ELF-1 (cell line): ENCODE data around the gene TTYH2.

ENCODE experiments used
- DNase-seq: peaks from one replicate; pipeline ENCODE4 v3.0.0-alpha.2; 2016; ENCODE audit warnings: low read depth, low spot score

The TTYH2 gene

DNA sequence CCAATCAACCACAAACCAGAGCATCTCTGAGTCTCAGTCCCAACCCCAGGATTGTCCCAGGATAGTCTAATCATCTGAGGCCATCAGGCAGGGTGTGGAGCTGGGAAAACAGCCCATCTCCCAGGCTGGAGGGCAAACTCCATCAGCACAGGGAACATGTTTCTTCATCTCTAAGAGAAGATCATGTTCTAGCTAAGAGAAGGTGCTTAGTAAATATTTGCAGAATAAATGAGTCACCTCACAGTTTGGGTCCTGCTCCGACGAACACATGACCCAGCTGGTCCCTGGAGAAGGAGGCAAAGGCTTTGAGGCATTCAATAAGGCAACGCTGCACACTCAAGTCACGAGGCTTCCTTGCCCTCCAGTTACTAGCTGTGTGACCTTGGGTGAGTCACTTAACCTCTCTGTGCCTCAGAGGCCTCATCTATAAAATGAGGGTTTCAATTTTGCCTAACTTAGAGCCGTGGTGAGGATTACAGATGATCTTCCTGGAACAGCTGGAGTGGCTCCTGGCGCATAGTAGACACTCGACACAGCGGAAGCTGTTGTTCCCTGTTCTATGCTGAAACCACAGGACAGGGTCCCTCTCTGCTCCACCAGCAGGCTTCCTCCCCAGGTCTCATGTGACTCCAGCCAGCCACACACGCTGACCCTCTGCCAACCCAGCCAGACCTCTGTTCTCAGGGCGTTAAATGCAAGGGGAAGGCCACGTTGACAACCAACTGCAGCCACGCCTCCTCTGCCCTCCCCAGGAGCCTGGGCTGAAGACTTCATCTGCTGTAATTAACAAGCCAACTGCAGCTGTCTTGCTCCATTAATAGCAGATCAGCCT is 20.2 kb upstream of the TTYH2 start:
- DNase-seq, result peak; percentile 1

DNA sequence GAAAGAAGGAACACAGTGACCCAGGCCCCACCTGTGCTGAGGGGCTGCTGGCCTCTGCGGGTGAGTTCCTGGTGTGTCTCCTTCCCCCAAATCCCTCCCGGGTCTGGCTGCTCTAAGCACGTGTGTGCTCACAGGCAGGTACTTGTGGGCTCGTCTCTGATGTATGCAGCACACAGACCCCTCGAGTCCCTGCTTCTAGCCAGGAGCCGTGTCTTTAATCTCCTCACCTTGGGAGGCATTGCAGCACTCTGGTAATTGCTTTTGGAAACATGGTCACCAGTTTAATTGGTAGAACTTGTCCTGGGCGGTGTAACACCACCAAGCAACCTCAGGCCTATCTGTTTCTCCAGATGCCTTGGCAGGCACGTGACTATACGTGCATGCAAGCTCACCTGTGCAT is 18.7 kb upstream of the TTYH2 start:
- no peak for DNase-seq

DNA sequence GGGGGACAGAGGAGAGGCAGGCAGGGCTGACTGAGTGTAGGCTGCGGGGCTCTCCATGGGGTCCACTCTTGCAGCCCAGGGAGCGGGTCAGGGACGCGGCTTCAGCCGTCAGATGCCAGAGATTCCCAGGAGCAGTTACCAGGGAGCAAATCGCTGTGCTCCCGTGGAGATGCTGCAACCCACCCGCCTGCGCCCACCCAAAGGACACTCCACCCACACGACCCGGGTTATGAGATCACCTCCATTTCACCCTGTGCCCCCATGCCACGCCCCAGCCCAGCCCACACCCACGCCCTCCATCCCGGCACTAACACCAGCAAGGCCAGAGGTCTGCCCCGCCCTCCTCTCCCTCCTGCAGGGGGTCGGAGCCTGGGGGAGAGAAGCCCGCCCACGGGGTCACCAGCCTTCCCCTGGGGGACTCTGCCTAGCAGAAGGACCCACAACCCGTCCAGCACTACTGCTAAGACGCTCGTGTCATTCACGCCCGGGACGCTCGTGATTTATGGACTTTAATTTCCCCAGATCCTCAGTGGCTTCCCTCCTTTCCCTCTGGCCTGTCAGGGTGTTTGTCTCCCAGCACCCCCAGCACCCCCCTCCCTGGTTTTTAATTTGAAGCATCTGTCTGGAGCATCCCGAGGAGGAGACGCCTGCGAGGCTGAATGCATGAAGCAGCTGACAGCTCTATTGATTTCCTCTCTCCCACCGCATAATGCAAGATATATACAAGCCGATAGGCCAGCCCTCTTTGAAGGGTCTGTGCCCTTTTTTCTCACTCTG is 16.6 kb upstream of the TTYH2 start:
- no peak for DNase-seq

DNA sequence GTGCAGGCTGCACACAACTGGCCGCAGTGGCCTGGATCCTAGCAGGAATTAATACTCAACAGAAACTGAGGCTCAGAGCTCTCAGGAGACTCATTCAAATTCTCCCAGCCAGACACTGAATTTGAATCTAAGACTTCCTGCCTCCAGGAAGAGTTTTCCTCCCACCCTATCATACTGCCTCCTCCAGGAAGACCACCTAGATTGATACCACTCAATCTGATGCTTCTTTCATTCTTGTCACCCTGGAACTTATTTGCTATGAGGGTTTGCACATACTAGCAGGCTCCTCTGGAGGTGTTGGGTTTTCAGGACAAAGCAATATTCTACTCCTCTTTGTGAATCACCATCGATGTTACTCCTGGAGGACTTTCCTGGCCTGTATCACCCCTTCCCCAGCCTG is 15.6 kb upstream of the TTYH2 start:
- no peak for DNase-seq

DNA sequence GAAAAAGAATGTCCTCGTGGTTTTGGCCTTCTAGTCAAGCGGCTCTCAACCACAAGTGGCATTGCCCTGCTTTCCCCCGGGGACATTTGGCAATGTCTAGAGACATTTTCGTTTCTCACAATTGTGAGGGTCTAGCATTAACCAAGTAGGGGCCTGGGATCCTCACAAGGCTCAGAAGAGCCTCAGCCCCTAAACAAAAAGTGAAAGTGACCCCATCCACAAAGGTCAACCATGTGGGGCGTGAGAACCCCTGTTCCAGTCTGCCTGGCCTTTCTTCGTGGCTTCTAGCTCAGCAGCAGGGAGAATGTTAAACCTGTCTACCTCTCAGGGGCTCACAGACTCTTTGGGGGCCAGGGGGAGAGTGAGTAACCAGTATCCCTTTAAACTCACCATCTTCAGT is 14.7 kb upstream of the TTYH2 start:
- DNase-seq, result no peak

DNA sequence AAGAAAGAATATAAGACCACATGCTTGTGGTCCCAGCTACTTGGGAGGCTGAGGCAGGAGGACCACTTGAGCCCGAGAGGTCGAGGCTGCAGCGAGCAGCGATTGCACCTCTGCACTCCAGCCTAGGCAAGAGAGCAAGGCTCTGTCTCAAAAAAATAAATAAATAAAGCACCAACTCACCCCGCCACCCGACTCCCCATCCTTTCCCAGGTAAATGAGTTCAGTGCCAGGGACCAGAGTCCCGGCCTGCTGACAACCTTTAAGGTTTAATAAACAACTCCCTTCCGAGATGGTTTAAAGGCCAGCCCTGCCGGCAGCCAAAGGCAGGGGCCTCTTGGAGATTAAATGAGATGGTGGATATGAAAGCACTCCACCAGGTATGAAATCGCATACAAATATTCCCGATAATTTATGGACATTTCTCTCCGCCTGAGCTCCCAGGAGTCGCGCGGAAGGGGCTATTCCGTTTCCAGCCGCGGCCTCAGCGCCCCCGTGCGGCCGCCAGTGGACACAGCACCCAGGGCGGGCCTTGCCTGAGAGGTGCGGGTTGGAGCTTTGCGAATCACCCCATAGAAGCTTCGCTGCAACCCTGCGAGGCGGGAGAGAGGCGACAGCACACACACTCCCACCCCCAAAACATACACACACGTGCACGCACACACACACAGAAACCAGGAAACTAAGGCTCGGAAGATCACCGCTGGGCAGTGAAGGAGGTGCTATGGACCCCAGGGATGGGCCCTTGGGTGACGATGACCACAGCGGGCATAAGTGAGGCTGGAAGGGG is 13.9 kb upstream of the TTYH2 start:
- peak; percentile 85 for DNase-seq

DNA sequence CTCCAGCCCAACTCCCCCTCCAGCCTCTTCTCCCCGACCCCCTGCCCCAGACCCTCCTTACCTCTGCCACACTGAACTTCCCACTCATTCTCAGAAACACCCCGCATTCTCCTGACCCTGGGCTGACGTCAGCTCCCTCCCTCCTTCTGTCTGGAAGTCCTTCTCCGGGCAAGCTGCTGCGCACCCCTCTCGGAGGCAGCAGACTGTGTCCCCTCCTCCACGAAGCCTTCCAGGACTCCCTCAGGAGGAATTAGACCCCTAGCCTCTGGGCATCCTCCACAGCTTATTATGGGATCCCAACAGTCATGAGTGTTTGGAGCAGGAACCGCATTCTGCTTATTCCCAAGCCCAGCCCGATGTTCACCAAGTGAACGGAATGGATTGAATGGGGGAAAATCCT is 13.3 kb upstream of the TTYH2 start:
- no peak for DNase-seq

DNA sequence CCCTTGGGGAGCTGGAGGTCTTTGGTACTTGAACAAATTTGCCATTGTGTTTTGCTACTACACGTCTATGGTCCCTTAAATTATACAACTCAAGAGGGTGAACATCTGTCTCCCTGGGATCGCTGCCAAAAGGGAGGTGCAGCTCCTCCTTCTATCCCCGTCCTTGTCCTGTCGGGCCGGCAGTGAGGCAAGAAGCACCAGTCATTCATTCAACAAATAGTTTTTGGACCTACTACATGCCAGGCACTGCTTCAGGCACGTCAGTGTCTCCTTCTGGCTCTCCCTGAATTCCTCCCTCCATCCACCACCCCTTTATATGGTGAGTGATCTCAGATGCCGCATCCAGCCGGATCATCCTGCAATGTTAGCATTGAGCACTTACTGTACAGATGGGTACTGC is 12.1 kb upstream of the TTYH2 start:
- no peak for DNase-seq

DNA sequence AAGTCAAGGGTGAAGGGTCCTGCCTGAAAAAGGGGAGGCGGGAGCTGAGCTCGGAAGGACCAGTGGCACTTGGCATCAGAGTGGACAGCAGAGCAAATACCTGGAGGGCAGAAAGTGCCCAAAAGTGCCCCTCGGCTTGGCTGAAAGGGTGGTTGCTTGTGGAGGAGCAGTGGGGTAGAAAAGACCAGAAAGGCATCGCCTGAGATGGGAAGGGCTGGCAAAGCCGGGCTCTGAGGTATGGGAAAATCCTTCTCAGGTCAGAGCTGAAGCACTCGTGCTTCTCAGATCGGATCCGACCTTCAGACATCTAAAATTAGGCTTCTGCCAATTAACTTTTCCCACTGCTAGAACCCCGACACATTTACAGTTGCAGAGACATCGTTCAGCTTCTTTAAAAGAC is 11.4 kb upstream of the TTYH2 start:
- no peak for DNase-seq

DNA sequence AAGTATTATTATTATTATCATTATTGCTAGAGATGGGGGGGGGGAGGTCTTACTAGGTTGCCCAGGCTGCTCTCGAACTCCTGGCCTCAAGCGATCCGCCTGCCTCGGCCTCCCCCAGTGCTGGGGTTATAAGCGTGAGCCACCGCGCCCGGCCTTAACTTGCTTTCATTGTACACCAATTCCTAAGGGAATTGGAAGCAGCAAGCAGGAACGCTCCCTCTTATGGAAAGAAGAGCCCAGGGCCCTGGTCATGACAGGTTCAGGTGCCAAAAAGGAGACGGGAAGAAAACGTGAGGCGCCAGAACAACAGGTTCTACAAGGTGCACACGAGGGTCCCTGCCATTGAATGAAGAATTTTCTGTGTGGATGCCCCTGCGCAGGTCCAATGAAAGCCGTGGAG is 10.4 kb upstream of the TTYH2 start:
- no peak for DNase-seq

DNA sequence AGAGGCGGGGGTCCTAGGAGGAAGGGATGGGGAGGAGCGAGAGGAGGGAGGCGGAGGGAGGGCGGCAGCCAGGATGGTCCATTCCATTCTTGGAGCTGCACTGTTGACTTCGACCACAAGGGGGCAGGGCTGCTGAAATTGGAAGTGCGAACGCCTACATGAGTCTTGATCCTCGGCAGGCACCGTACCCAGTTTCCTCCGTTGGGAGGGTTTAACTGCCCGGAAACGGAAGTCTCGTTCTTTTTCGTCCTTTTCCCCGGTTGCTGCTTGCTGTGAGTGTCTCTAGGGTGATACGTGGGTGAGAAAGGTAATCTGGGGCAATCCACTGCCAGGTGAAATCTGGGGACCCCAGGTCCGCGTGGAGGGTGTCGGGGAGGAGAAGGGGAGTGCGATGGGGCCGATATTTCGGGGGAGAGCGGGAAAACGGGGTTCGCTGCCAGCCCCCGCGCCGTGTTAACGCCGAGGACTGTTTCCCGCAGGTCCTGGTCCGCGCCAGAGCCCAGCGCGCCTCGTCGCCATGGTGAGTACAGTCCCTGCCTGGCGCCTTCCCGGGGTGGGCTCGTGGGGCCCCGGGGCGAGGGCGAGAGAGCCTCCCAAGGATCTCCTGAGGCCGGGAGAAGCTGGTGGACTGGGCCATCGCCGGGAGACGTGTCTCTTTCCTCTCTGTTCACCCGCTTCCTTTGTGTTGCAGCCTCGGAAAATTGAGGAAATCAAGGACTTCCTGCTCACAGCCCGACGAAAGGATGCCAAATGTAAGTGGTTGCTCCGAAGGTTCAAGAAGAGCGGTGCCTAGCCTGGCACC is 9.7 kb upstream of the TTYH2 start, which contains the start of gene RPL38:
Gene RPL38, plus strand, starts transcription at position 240 of the 802 bp plus-strand sequence. Its CDS starts 278 bp downstream, at position 518.
- peak; percentile 98 for DNase-seq

DNA sequence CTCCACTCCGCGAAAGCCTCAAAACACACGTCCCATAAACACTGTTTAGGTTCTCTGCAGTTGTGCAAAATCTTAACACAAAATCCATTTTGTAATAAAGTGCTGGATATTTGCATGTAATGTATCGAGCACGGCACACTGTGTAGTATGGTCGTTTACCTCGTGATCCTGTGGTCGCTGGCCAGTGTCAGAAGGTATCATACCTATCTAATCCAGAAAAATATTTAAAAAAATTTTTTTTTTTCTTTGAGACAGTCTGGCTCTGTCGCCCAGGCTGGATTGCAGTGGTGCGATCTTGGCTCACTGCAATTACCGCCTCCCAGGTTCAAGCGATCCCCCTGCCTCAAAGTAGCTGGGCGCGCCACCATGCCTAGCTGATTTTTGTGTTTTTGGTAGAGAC is 8.9 kb upstream of the TTYH2 start:
- no peak for DNase-seq

DNA sequence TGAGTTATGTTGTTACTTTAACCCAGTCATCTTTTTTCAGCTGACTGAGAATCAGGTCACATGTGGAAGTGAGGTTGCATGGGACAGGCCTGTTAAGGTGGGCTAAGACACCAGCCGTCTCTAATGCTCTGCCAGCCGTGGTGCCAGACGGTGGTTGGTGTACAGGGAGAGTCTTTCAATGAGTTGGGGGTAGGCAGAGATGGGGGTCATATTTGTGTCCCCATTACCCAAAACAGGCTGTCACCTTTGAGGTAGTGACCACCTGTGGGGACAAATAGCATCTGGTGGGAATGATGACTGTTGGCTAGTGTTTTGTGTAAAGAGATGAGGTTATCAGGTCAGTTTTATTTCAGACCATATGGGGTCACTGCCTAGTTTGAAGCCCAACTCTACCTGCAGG is 8.1 kb upstream of the TTYH2 start:
- DNase-seq, result no peak

DNA sequence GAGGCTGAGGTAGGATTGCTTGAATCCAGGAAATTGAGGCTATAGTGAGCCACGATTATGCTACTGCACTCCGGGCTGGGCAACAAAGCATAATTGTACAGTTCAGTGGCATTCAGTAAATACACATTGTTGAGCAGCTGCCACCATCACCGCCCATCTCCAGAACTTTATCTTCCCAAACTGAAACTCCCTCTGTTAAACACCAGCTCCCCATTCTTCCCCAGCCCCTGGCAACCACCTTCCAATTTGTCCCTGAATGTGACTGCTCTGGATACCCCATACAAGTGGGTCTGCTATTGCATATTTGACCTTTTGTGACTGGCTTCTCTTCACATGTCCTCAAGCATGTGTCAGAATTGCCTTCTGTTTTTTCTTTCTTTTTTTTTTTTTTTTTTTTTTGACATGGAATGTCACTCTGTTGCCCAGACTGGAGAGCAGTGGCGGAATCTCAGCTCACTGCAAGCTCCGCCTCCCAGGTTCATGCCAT is 7.0 kb upstream of the TTYH2 start:
- peak; percentile 47 for DNase-seq

DNA sequence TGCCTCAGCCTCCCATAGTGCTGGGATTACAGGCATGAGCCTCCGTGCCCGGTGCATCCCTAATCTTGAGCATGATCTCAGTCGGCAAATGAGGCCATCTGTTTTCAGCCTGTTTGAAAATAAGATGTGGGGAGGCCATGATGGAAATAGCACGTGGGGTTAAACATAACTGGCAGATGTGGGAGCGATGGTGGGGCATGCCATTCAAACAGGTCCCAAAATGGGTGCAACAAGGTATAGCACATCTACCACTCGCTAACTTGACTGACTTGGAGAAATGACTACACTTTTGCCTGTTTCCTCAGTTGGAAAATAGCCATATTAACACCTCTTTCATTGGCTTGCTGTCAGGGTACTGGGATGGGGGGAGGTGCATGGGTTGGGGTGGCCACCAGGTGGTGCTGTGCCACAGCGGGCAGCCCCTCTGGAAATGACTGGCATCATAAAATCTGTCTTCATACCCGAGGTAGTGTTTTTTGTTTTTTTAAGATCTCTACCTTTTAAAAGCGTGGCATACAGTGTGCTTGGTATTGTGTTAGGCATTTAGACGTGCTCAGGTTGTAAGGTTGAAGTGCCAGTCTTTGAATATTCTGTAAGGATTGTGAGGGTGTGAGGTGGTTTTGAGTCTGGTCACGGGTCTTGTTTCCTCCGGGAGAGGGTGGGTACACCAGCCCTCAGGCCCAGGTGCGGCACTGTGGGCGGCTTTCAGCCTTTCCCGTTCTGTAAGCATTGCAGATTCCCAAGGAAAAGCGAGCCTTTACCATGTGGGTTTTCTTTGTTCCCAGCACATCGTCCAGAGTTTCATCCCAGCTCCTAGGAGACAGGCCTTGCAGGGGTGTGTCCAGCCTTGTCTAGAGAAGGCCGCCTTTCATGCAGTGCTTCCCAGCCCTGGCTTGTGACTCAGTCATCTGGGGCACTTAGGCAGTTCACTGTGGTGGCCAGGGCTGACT is 2.9 kb upstream of the TTYH2 start:
- DNase-seq, result peak; percentile 85

DNA sequence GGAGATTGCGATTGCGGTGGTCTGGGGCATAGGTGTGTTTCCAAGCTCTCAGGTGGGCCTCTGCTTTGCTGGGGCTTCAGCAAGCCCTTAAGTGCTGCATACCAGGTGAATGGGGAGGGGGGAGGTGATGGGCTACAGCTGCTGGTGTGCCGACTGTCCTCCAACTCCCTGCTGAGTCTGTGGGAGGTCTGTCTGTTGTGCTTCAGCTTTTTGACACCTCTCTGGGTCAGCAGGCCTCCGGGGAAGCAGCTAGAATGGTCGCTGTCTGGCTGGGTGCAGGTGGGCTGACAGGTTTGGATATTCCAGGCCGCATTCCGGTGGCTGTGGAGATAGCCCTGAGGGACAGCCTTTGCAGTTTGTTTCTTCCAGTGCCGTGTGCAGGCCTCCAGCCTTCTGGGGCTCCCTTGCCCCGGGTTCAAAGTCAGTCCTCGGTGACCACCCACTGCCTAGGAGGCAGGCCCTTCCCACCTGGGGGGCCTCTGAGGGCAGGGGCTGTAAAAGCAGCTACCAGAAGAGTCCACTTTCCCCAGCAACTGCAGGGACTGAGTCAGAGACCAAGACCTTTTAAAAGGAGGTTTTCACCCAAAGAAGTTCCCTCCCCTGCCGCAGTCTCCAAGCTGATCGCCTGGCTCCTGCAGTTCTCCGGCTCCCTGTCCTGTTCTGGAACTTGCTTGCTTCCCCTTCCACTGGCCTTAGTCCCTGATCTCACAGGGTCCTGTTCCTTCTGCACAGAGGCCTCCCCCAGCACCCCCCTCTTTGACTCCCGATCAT is 2.0 kb upstream of the TTYH2 start:
- DNase-seq, result peak; percentile 97

DNA sequence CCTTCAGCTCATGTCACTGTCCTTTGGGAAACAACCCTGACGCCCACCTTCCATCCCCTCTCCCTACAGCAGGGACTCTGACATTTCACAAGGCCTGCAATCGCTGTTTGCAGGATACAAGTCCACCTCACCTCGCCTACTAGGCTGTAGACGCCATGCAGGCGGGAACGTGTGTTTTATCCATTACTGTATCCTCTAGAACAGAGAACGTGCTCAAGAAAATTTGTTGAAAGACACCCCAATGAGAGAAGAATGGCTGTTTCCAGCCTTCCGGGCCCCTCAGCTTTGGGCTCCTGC is 1.5 kb upstream of the TTYH2 start:
- peak; percentile 39 for DNase-seq

DNA sequence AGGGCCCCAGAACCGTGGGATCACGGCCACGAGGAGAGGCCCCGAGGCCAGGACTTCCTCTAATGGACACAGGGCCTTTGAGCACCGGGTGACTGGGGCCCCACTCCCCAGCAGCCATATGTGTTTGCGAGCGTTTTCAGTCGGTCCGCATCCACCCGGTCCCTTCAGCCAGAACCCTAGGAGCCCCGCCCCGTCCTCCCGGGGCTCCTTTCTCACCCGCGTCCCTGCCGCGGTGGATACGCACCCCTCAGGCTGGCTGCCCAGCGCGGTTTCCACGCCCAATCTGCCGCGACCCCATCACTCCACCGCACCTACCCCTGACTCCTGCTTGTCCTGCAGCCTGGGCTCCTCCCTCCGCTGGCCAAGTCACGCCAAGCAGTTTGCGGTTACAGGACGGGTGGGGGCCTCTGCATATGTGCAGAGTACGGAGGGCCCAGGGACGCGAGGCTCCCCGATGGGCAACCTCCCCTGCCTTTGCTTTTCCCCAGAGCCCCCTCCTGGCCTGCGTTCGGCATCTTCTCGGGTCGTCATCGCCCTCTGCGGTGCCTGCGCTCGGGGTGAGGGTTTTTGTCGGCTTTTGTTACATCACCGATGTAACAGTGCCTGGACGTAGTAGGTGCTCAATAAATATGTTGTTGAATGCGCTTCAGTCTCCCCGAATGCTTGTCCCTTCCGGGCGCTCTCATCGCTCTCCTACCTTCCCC is 1.0 kb upstream of the TTYH2 start:
- peak; percentile 52 for DNase-seq

DNA sequence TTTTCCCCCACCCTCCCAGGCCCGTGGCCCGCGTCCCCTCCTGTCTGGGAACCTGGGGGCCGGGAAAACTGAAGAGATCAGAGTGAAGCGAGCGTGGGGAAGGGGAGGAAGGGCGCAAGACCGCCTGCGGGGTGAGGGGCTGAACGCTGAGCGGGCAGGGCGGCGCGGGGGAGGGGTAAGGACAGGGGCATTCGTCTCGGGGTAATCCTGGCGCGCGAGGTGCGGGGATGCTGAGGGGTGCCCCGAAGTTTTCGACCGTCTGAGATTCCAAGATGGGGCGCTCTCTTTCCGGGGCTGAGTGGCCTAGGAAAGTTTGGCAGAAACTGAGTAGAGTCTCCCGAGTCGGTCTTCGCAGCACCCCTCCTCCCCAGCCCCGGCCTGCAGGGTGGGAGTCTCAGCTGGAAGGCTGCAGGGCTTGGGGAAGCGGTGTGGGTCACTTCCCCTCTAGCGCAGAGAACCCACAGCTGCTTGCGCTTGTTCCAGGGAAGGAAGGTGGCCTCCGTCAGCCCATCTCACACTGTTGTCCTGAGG is 555 bp downstream of the TTYH2 start:
- no peak for DNase-seq
